ENCODE results near the gene KCTD15. TPM values are rescaled to one million over a fixed set of nuclear protein-coding genes. Genes with fewer than 3 reads are reported as not detected.
"Not testable (repeated sequence)": the region's sequence is repeated elsewhere in the genome, so short reads cannot be mapped to it uniquely, and the experiment has no call there.

KCTD15 gene
- total RNA-seq, 1 donor from 2014 or later: 16.7 TPM

- DNase-seq (ENCODE audit: low read depth in 2 of 2): no peak
Measured at GRCh38 chr19:33813391-33814101, 16.9 kb downstream of the KCTD15 start.

- peak in 1 of 2 donors; percentile 65 for DNase-seq (ENCODE audit: low read depth in 2 of 2)
Measured at GRCh38 chr19:33814181-33815165, 17.8 kb downstream of the KCTD15 start.

- DNase-seq (ENCODE audit: low read depth in 2 of 2): peak in 1 of 2 donors; percentile 27
Measured at GRCh38 chr19:33815380-33816340, 19.0 kb downstream of the KCTD15 start.

- DNase-seq (ENCODE audit: low read depth in 2 of 2): no peak
Measured at GRCh38 chr19:33818411-33818810, 21.7 kb downstream of the KCTD15 start.

GRCh38 chr19:33819078-33819477 lies 22.4 kb downstream of the KCTD15 start:
- DNase-seq (ENCODE audit: low read depth in 2 of 2): not testable (repeated sequence)

- no peak for DNase-seq (ENCODE audit: low read depth in 2 of 2)
Measured at GRCh38 chr19:33819506-33819879, 22.8 kb downstream of the KCTD15 start.

GRCh38 chr19:33819880-33820781 lies 23.5 kb downstream of the KCTD15 start:
- DNase-seq (ENCODE audit: low read depth in 2 of 2): peak; percentile 45 to 77

GRCh38 chr19:33821871-33822270 lies 25.2 kb downstream of the KCTD15 start:
- DNase-seq (ENCODE audit: low read depth in 2 of 2): peak in 1 of 2 donors; percentile 48

- no peak for DNase-seq (ENCODE audit: low read depth in 2 of 2)
Measured at GRCh38 chr19:33823341-33823740, 26.7 kb downstream of the KCTD15 start.

GRCh38 chr19:33825556-33825955 lies 28.9 kb downstream of the KCTD15 start:
- DNase-seq (ENCODE audit: low read depth in 2 of 2): no peak

GRCh38 chr19:33826521-33826920 lies 29.9 kb downstream of the KCTD15 start:
- DNase-seq (ENCODE audit: low read depth in 2 of 2): no peak

GRCh38 chr19:33828266-33829075 lies 31.8 kb downstream of the KCTD15 start:
- DNase-seq (ENCODE audit: low read depth in 2 of 2): no peak

GRCh38 chr19:33830264-33830663 lies 33.6 kb downstream of the KCTD15 start:
- no peak for DNase-seq (ENCODE audit: low read depth in 2 of 2)

- DNase-seq (ENCODE audit: low read depth in 2 of 2): no peak
Measured at GRCh38 chr19:33831825-33832224, 35.2 kb downstream of the KCTD15 start.

- no peak for DNase-seq (ENCODE audit: low read depth in 2 of 2)
Measured at GRCh38 chr19:33832633-33833032, 36.0 kb downstream of the KCTD15 start.

GRCh38 chr19:33840382-33840781 lies 43.7 kb downstream of the KCTD15 start:
- DNase-seq (ENCODE audit: low read depth in 2 of 2): no peak

- DNase-seq (ENCODE audit: low read depth in 2 of 2): no peak
Measured at GRCh38 chr19:33840783-33841182, 44.1 kb downstream of the KCTD15 start.

- DNase-seq (ENCODE audit: low read depth in 2 of 2): no peak
Measured at GRCh38 chr19:33841685-33842084, 45.0 kb downstream of the KCTD15 start.

GRCh38 chr19:33844478-33844877 lies 47.8 kb downstream of the KCTD15 start:
- DNase-seq (ENCODE audit: low read depth in 2 of 2): no peak

Data from lung microvascular endothelial cell (primary cell).